Type B pancreatic cell (in vitro differentiated cells): ENCODE measurements around the gene PLD1. TPM values are rescaled to one million over a fixed set of nuclear protein-coding genes. Genes with fewer than 3 reads are reported as not detected.

Experiments
- DNase-seq: peaks from one replicate; pipeline ENCODE4 v3.0.0; 2021; ENCODE audit warnings: mixed read lengths; ENCODE audit not compliant: unreplicated experiment; ENCODE audit errors: extremely low spot score
- H3K27ac Mint-ChIP-seq: 2 replicates; pipeline ENCODE4 v1.8.0; 2021; ENCODE audit warnings: mild to moderate bottlenecking, mixed read lengths
- H3K27me3 Mint-ChIP-seq: 2 replicates; pipeline ENCODE4 v1.8.0; 2021; ENCODE audit warnings: mixed read lengths
- H3K36me3 Mint-ChIP-seq: 2 replicates; pipeline ENCODE4 v1.8.0; 2021; ENCODE audit warnings: mixed read lengths
- H3K4me1 Mint-ChIP-seq: one replicate; pipeline ENCODE4 v1.8.0; 2021; ENCODE audit warnings: mixed read lengths; ENCODE audit not compliant: unreplicated experiment
- H3K4me3 Mint-ChIP-seq: 2 replicates; pipeline ENCODE4 v1.8.0; 2021; ENCODE audit warnings: mild to moderate bottlenecking, mixed read lengths
- H3K9me3 Mint-ChIP-seq: 2 replicates; pipeline ENCODE4 v1.8.0; 2021; ENCODE audit warnings: mixed read lengths
- total RNA-seq: library from RNA; stranded (reverse); gene quantifications from 2 replicates; pipeline ENCODE4 v1.2.1, GENCODE V29; 2021; ENCODE audit warnings: low replicate concordance
- TF ChIP-seq, protein P1 (sequence below): fragments of 200-600 bp; sonication (generic); conservative IDR thresholded peaks from 2 replicates; pipeline ENCODE4 v1.5.0; 2021; ENCODE audit warnings: antibody characterized with exemption, mild to moderate bottlenecking

The PLD1 gene
- total RNA-seq, 1 donor from 2014 or later: 33.3 TPM

- H3K36me3 Mint-ChIP-seq: peaks cover 10% of the 10 kb centered on the region
- DNase-seq: no peak
Observed at GRCh38 chr3:171622126-171622525, 188.2 kb downstream of the PLD1 start.

GRCh38 chr3:171620825-171621434 lies 189.4 kb downstream of the PLD1 start:
- peaks cover 22% of the 10 kb centered on the region for H3K9me3 Mint-ChIP-seq
- DNase-seq: no peak
- TF ChIP-seq, protein P1, sequence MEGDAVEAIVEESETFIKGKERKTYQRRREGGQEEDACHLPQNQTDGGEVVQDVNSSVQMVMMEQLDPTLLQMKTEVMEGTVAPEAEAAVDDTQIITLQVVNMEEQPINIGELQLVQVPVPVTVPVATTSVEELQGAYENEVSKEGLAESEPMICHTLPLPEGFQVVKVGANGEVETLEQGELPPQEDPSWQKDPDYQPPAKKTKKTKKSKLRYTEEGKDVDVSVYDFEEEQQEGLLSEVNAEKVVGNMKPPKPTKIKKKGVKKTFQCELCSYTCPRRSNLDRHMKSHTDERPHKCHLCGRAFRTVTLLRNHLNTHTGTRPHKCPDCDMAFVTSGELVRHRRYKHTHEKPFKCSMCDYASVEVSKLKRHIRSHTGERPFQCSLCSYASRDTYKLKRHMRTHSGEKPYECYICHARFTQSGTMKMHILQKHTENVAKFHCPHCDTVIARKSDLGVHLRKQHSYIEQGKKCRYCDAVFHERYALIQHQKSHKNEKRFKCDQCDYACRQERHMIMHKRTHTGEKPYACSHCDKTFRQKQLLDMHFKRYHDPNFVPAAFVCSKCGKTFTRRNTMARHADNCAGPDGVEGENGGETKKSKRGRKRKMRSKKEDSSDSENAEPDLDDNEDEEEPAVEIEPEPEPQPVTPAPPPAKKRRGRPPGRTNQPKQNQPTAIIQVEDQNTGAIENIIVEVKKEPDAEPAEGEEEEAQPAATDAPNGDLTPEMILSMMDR: no peak
- H3K4me1 Mint-ChIP-seq: peaks cover 14% of the 10 kb centered on the region
- peaks cover 18% of the 10 kb centered on the region for H3K36me3 Mint-ChIP-seq
- H3K27me3 Mint-ChIP-seq: no peaks in the 10 kb centered on the region
- H3K4me3 Mint-ChIP-seq: no peak overlapping the region
- H3K27ac Mint-ChIP-seq: no peak overlapping the region

More at GRCh38 chr3:171622126-171622525, 188.2 kb downstream of the PLD1 start:
- Mint-ChIP-seq H3K4me3 (no peak overlapping the region), H3K4me1 (peaks cover 9% of the 10 kb centered on the region), H3K9me3 (peaks cover 13% of the 10 kb centered on the region), H3K27ac (no peak overlapping the region), H3K27me3 (no peaks in the 10 kb centered on the region)
- TF ChIP-seq, protein P1: no peak

DNA sequence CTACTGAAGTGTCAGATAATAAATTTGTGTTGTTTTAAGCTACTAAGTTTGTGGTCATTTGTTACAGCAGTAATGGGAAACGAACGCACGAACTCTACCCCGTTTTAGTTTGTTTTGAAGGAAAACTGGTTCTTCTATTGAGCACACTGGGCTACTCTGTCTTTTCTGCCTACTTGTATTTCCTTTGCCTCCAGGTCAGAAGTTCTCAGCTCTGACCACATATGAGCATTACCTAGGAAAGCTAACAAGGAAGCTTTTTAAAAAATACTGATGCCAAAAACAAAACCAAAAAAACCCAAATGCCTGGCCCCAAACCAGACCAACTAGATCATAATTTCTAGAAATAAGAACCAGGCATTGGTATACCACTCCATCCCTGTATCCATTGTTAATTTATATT lies 193.5 kb downstream of the PLD1 start:
- H3K9me3 Mint-ChIP-seq: peaks cover 8% of the 10 kb centered on the region
- no peaks in the 10 kb centered on the region for H3K27me3 Mint-ChIP-seq
- H3K4me1 Mint-ChIP-seq: peaks cover 30% of the 10 kb centered on the region
- peaks cover 12% of the 10 kb centered on the region for H3K36me3 Mint-ChIP-seq
- TF ChIP-seq, protein P1: no peak
- DNase-seq: no peak
- peak overlapping the region; percentile 15 for H3K4me3 Mint-ChIP-seq
- H3K27ac Mint-ChIP-seq: peak overlapping the region; percentile 72

- DNase-seq: no peak
- peaks cover 18% of the 10 kb centered on the region for H3K36me3 Mint-ChIP-seq
- peaks cover 26% of the 10 kb centered on the region for H3K4me1 Mint-ChIP-seq
- no peak overlapping the region for H3K4me3 Mint-ChIP-seq
- H3K9me3 Mint-ChIP-seq: peaks cover 8% of the 10 kb centered on the region
- H3K27me3 Mint-ChIP-seq: no peaks in the 10 kb centered on the region
- H3K27ac Mint-ChIP-seq: no peak overlapping the region
- TF ChIP-seq, protein P1: no peak
Observed at GRCh38 chr3:171615686-171616085, 194.6 kb downstream of the PLD1 start.

GRCh38 chr3:171615281-171615680 lies 195.0 kb downstream of the PLD1 start:
- TF ChIP-seq, protein P1: no peak
- Mint-ChIP-seq H3K27me3 (no peaks in the 10 kb centered on the region), H3K9me3 (peaks cover 8% of the 10 kb centered on the region), H3K27ac (no peak overlapping the region), H3K4me1 (peaks cover 26% of the 10 kb centered on the region), H3K36me3 (peaks cover 18% of the 10 kb centered on the region), H3K4me3 (no peak overlapping the region)
- no peak for DNase-seq
